HCT116 (cell line): ENCODE measurements around the gene TP53RK. TPM values are rescaled to one million over a fixed set of nuclear protein-coding genes. Genes with fewer than 3 reads are reported as not detected.
"Not testable (repeated sequence)": the region's sequence is repeated elsewhere in the genome, so short reads cannot be mapped to it uniquely, and the experiment has no call there.

Experiments
- ATAC-seq: fragments of 200-7000 bp; cut with Tn5 transposase; 2 replicates; pipeline ENCODE4 v1.9.1; 2020; ENCODE audit warnings: mild to moderate bottlenecking, moderate library complexity
- BruUV-seq: library from RNA; stranded (reverse); fragments of 400-500 nt; replicated peaks from 2 replicates; lab custom pipeline; 2021; lab: Mats Ljungman, UMichigan
- CTCF ChIA-PET: fragments of 300-600 bp; sonication (Branson Sonifier 250); formaldehyde crosslinking; loops from one replicate; lab custom pipeline; 2021; ENCODE audit warnings: antibody characterized with exemption; lab: Charles Lee
- POLR2A ChIA-PET: fragments of 300-600, 350-600 bp; sonication (Branson Sonifier 250); formaldehyde crosslinking; loops from one replicate; lab custom pipeline; 2021; ENCODE audit warnings: antibody characterized with exemption; lab: Charles Lee
- RAD21 ChIA-PET, 2 experiments: fragments of 300-600 bp; sonication (Branson Sonifier 250); formaldehyde crosslinking; loops; one replicate each; lab custom pipeline; 2023; ENCODE audit warnings: low total read pairs in 2 of 2; ENCODE audit not compliant: uncharacterized antibody in 2 of 2, unreplicated experiment in 2 of 2, low non-redundant PET in 1 of 2; lab: Charles Lee
- DNase-seq: peaks from one replicate; pipeline ENCODE4 v3.0.0-alpha.2; 2010; ENCODE audit warnings: low read depth, low spot score
- H2AFZ ChIP-seq: fragments of 200-600 bp; shearing (Covaris generic), sonication (generic); 2 replicates; pipeline ENCODE4 v1.6.1; 2017; ENCODE audit warnings: low read depth, mixed run types, mixed read lengths, antibody characterized with exemption, low read length; ENCODE audit not compliant: poor library complexity, severe bottlenecking
- H3K27ac ChIP-seq: 2 replicates; pipeline ENCODE4 v1.5.1; 2012; ENCODE audit warnings: low read depth, low read length
- H3K27me3 ChIP-seq: fragments of 200-600 bp; sonication (generic); 2 replicates; pipeline ENCODE4 v1.6.1; 2016; ENCODE audit warnings: mixed run types, low read length, mixed read lengths; ENCODE audit not compliant: insufficient read depth
- H3K36me3 ChIP-seq, 2 experiments: fragments of 200-500 bp in 1 of 2; fragments of 200-600 bp in 1 of 2; sonication (Bioruptor generic) in 1 of 2; sonication (generic) in 1 of 2; 2 replicates each; pipeline versions ENCODE4 v1.5.1 to v1.6.1; 2014 to 2016; ENCODE audit warnings: low read length in 2 of 2, inconsistent platforms in 1 of 2, mixed read lengths in 1 of 2, mixed run types in 1 of 2; ENCODE audit not compliant: insufficient read depth in 2 of 2, control insufficient read depth in 1 of 2
- H3K4me1 ChIP-seq, 2 experiments: fragments of 200-600 bp in 1 of 2; sonication (generic) in 1 of 2; 2 replicates each; pipeline versions ENCODE4 v1.5.1 to v1.6.1; 2012 to 2017; ENCODE audit warnings: low read length in 2 of 2, inconsistent platforms in 1 of 2, mild to moderate bottlenecking in 1 of 2, mixed read lengths in 1 of 2, mixed run types in 1 of 2, moderate library complexity in 1 of 2; ENCODE audit not compliant: insufficient read depth in 2 of 2, control insufficient read depth in 1 of 2
- H3K4me2 ChIP-seq: fragments of 200-600 bp; sonication (generic); 2 replicates; pipeline ENCODE4 v1.6.1; 2017; ENCODE audit warnings: mixed run types, low read length, mixed read lengths
- H3K4me3 ChIP-seq, 2 experiments: fragments of 200-600 bp in 1 of 2; sonication (generic) in 1 of 2; replicated peaks in 1 of 2; 2 replicates each; pipeline ENCODE4 v1.5.1; 2011 to 2016; ENCODE audit warnings: low read length in 2 of 2, control low read depth in 1 of 2, low read depth in 1 of 2, mild to moderate bottlenecking in 1 of 2, mixed read lengths in 1 of 2, mixed run types in 1 of 2
- H3K79me2 ChIP-seq: fragments of 200-600 bp; sonication (generic); 2 replicates; pipeline ENCODE4 v1.6.1; 2017; ENCODE audit warnings: mild to moderate bottlenecking, mixed run types, low read length, moderate library complexity, mixed read lengths; ENCODE audit not compliant: insufficient read depth
- H3K9ac ChIP-seq: fragments of 200-600 bp; sonication (generic); 2 replicates; pipeline ENCODE4 v1.6.1; 2016; ENCODE audit warnings: low read length, mixed read lengths
- H3K9me2 ChIP-seq: fragments of 200-600 bp; sonication (generic), shearing (Covaris generic); 2 replicates; pipeline ENCODE4 v1.6.1; 2017; ENCODE audit warnings: mixed run types, mild to moderate bottlenecking, moderate library complexity; ENCODE audit not compliant: insufficient read depth
- H3K9me3 ChIP-seq, 2 experiments: fragments of 200-500 bp in 1 of 2; fragments of 200-600 bp in 1 of 2; sonication (Bioruptor generic) in 1 of 2; sonication (generic) in 1 of 2; 2 replicates each; pipeline ENCODE4 v1.6.1; 2014 to 2017; ENCODE audit warnings: low read length in 2 of 2, mixed read lengths in 2 of 2, inconsistent platforms in 1 of 2, low read depth in 1 of 2, mild to moderate bottlenecking in 1 of 2, mixed run types in 1 of 2, moderate library complexity in 1 of 2; ENCODE audit not compliant: control insufficient read depth in 1 of 2, insufficient read depth in 1 of 2
- H4K20me1 ChIP-seq: fragments of 200-600 bp; sonication (generic), shearing (Covaris generic); 2 replicates; pipeline ENCODE4 v1.6.1; 2017; ENCODE audit warnings: mixed run types, mild to moderate bottlenecking, moderate library complexity; ENCODE audit not compliant: insufficient read depth
- CBX3 ChIP-seq: IDR thresholded peaks from 2 replicates; pipeline ENCODE4 v1.6.1; 2012; ENCODE audit warnings: low read depth
- EGR1 ChIP-seq: IDR thresholded peaks from 2 replicates; pipeline ENCODE4 v1.6.1; 2012; ENCODE audit warnings: low read depth
- SIN3A ChIP-seq: IDR thresholded peaks from 2 replicates; pipeline ENCODE4 v1.6.1; 2012; ENCODE audit warnings: low read depth
- SP1 ChIP-seq: IDR thresholded peaks from 2 replicates; pipeline ENCODE4 v1.6.1; 2012; ENCODE audit warnings: low read depth
- SRF ChIP-seq: IDR thresholded peaks from 2 replicates; pipeline ENCODE4 v1.6.1; 2012; ENCODE audit warnings: low read depth
- TCF7L2 ChIP-seq: IDR thresholded peaks from 2 replicates; pipeline ENCODE4 v1.7.0; 2011; ENCODE audit warnings: borderline replicate concordance, inconsistent platforms; ENCODE audit not compliant: insufficient read depth, insufficient read length; ENCODE audit errors: extremely low read depth
- ZBTB33 ChIP-seq: IDR thresholded peaks from 2 replicates; pipeline ENCODE4 v1.6.1; 2011; ENCODE audit warnings: mild to moderate bottlenecking, low read length, moderate library complexity; ENCODE audit not compliant: insufficient replicate concordance; ENCODE audit errors: extremely low read depth
- intact Hi-C: fragments of 100-400 bp; cut with micrococcal nuclease; formaldehyde crosslinking; loops from 2 replicates; pipeline ENCODE4 v1.10.0; 2022
- total RNA-seq: library from RNA; stranded (reverse); gene quantifications from one replicate; pipeline ENCODE4 v1.2.1, GENCODE V29; 2021; ENCODE audit not compliant: unreplicated experiment

TP53RK gene
- total RNA-seq, 1 experiment from 2014 or later = 9.2 TPM

- Histone ChIP-seq H3K4me1 (peaks cover 0 to 6% of the 10 kb centered on the region in 2 experiments; a peak in 1 of 4 replicates), H3K27me3 (no peaks in the 10 kb centered on the region), H3K27ac (no peak overlapping the region), H3K4me3 (no peak overlapping the region), H3K4me2 (no peak overlapping the region), H3K9me2 (no peaks in the 10 kb centered on the region), H3K9me3 (no peaks in the 10 kb centered on the region), H3K79me2 (no peaks in the 10 kb centered on the region), H2AFZ (no peak overlapping the region), H3K9ac (no peak overlapping the region), H3K36me3 (no peaks in the 10 kb centered on the region), H4K20me1 (no peaks in the 10 kb centered on the region)
- TF ChIP-seq SIN3A = no peak
- no peak for TF ChIP-seq SP1
- TF ChIP-seq SRF = no peak
- POLR2A ChIA-PET = no interaction called here
- BruUV-seq = no TSS peak
- CTCF ChIA-PET = no interaction called here
- RAD21 ChIA-PET = no interaction called here
- no peak for DNase-seq
- ATAC-seq = no peak
- intact Hi-C loops = no loop called here
These were observed 10.7 kb downstream of the TP53RK start for GRCh38 chr20:46678516-46678915.

GRCh38 chr20:46677608-46678007, 11.6 kb downstream of the TP53RK start:
- no peak overlapping the region for H2AFZ ChIP-seq
- TF ChIP-seq CBX3 (no peak), EGR1 (no peak), TCF7L2 (no peak), ZBTB33 (no peak), SRF (no peak)
- no peaks in the 10 kb centered on the region for H3K9me3 ChIP-seq
- H3K79me2 ChIP-seq = no peaks in the 10 kb centered on the region
- H3K27me3 ChIP-seq = no peaks in the 10 kb centered on the region
- ChIA-PET POLR2A (no interaction called here), CTCF (no interaction called here), RAD21 (no interaction called here)
- intact Hi-C loops = no loop called here
- no peak overlapping the region for H3K4me2 ChIP-seq
- H3K27ac ChIP-seq = no peak overlapping the region
- H4K20me1 ChIP-seq = no peaks in the 10 kb centered on the region
- ATAC-seq (no peak), DNase-seq (no peak)
- H3K4me1 ChIP-seq = peaks cover 0 to 6% of the 10 kb centered on the region in 2 experiments; a peak in 1 of 4 replicates
- no peak overlapping the region for H3K4me3 ChIP-seq
- H3K9me2 ChIP-seq = no peaks in the 10 kb centered on the region
- H3K9ac ChIP-seq = no peak overlapping the region
- H3K36me3 ChIP-seq = no peaks in the 10 kb centered on the region
- no TSS peak for BruUV-seq

GRCh38 chr20:46676649-46677316, 12.5 kb downstream of the TP53RK start:
- H3K36me3 ChIP-seq, ATAC-seq, H3K27me3 ChIP-seq, intact Hi-C loops, H3K9me2 ChIP-seq, H3K9ac ChIP-seq, DNase-seq, H3K4me3 ChIP-seq, H3K4me2 ChIP-seq, H2AFZ ChIP-seq, CTCF ChIA-PET, H3K79me2 ChIP-seq, H3K27ac ChIP-seq, POLR2A ChIA-PET, H4K20me1 ChIP-seq, H3K9me3 ChIP-seq, H3K4me1 ChIP-seq, RAD21 ChIA-PET, BruUV-seq: not testable (repeated sequence)
